Esophagus squamous epithelium (tissue), 5 donors: Measurements from ENCODE around the gene SLITRK4. TPM values are rescaled to one million over a fixed set of nuclear protein-coding genes. Genes with fewer than 3 reads are reported as not detected.
A peak's percentile ranks its signal among the peaks of the same experiment; 100 is the strongest.

Experiments used
- DNase-seq: peaks from one replicate; lab custom pipeline; 2025; lab: John Stamatoyannopoulos, UW
- H3K27ac ChIP-seq, 4 donors: fragments of 200-600 bp; sonication (generic); one replicate each; pipeline ENCODE4 v1.5.1; 2016 to 2019; ENCODE audit warnings: mild to moderate bottlenecking in 1 of 4
- H3K27me3 ChIP-seq, 4 donors: fragments of 200-600 bp; sonication (generic); 1 replicate in 3 of 4; 2 replicates in 1 of 4; pipeline versions ENCODE4 v1.5.1 to v1.6.0; 2017 to 2021; ENCODE audit warnings: antibody characterized with exemption in 1 of 4
- H3K36me3 ChIP-seq, 3 donors: fragments of 200-600 bp; sonication (generic); one replicate each; pipeline ENCODE4 v1.5.1; 2016 to 2019
- H3K4me1 ChIP-seq, 3 donors: fragments of 200-600 bp; sonication (generic); one replicate each; pipeline ENCODE4 v1.5.1; 2017 to 2019
- H3K4me3 ChIP-seq, 4 donors: fragments of 200-600 bp; sonication (generic); 1 replicate in 3 of 4; 2 replicates in 1 of 4; pipeline ENCODE4 v1.5.1; 2016 to 2019; ENCODE audit warnings: mild to moderate bottlenecking in 2 of 4, moderate library complexity in 1 of 4
- H3K9me3 ChIP-seq, 3 donors: fragments of 200-600 bp; sonication (generic); one replicate each; pipeline ENCODE4 v1.5.1; 2016 to 2019
- CTCF ChIP-seq, 6 experiments: fragments of 450-650 bp in 4 of 6; fragments of 200-600 bp in 2 of 6; sonication (generic) in 2 of 6; IDR thresholded peaks; one replicate each; pipeline ENCODE4 v1.5.1; 2016 to 2019; ENCODE audit warnings: antibody characterized with exemption in 6 of 6, mild to moderate bottlenecking in 4 of 6, moderate library complexity in 4 of 6
- POLR2A ChIP-seq, 4 donors: fragments of 450-650 bp; IDR thresholded peaks; one replicate each; pipeline ENCODE4 v1.6.1; 2017; ENCODE audit warnings: antibody characterized with exemption in 4 of 4, mild to moderate bottlenecking in 4 of 4, moderate library complexity in 3 of 4
- WGBS, 2 donors: methylation state at CpG; one replicate each; pipeline ENCODE4 v1.1.5; 2018; 5-methylcytosine and 5-hydroxymethylcytosine counted together
- intact Hi-C: fragments of 100-400 bp; cut with DNase I; formaldehyde crosslinking; loops from one replicate; pipeline ENCODE4 v1.15.0; 2022
- total RNA-seq, 4 donors: library from RNA; depleted of rRNA; stranded (reverse); fragments of >200 nt; gene quantifications; one replicate each; pipeline ENCODE4 v1.1.0, GENCODE V29; 2016
- donor health status: DM: yes; HTN: yes; CAD: no.

SLITRK4 gene
- total RNA-seq, 4 donors from 2014 or later: 0.40 to 2.8 (median 0.97) TPM

- Histone ChIP-seq H3K27ac (no peak overlapping the region), H3K36me3 (no peaks in the 10 kb centered on the region), H3K4me1 (no peaks in the 10 kb centered on the region), H3K4me3 (no peak overlapping the region), H3K27me3 (no peaks in the 10 kb centered on the region), H3K9me3 (no peaks in the 10 kb centered on the region)
- intact Hi-C loops: no loop called here
- no peak for TF ChIP-seq CTCF (IDR thresholded peaks at IDR 0.05)
- TF ChIP-seq POLR2A (IDR thresholded peaks at IDR 0.05): no peak
- no peak for DNase-seq
- WGBS, 2 donors: 51 to 63% methylated on average over 5 of the region's 5 CpGs
These were observed 27.9 kb upstream of the SLITRK4 start for GRCh38 chrX:143663755-143664154.

GRCh38 chrX:143661286-143661685, 25.4 kb upstream of the SLITRK4 start:
- Histone ChIP-seq H3K36me3 (no peaks in the 10 kb centered on the region), H3K4me3 (no peak overlapping the region), H3K4me1 (no peaks in the 10 kb centered on the region), H3K27ac (no peak overlapping the region), H3K27me3 (no peaks in the 10 kb centered on the region), H3K9me3 (no peaks in the 10 kb centered on the region)
- DNase-seq: no peak
- TF ChIP-seq POLR2A (IDR thresholded peaks at IDR 0.05): no peak
- TF ChIP-seq CTCF (IDR thresholded peaks at IDR 0.05): no peak
- intact Hi-C loops: no loop called here

GRCh38 chrX:143648705-143649104, 12.8 kb upstream of the SLITRK4 start:
- intact Hi-C loops: no loop called here
- Histone ChIP-seq H3K4me3 (no peak overlapping the region), H3K36me3 (no peaks in the 10 kb centered on the region), H3K27ac (no peak overlapping the region), H3K9me3 (no peaks in the 10 kb centered on the region), H3K4me1 (no peaks in the 10 kb centered on the region), H3K27me3 (no peaks in the 10 kb centered on the region)
- TF ChIP-seq CTCF (IDR thresholded peaks at IDR 0.05) (peak in 1 of 6 experiments; percentile 5), POLR2A (IDR thresholded peaks at IDR 0.05) (no peak)
- 18 to 22% methylated on average over 2 of the region's 2 CpGs for WGBS, 2 donors
- DNase-seq: no peak

DNA sequence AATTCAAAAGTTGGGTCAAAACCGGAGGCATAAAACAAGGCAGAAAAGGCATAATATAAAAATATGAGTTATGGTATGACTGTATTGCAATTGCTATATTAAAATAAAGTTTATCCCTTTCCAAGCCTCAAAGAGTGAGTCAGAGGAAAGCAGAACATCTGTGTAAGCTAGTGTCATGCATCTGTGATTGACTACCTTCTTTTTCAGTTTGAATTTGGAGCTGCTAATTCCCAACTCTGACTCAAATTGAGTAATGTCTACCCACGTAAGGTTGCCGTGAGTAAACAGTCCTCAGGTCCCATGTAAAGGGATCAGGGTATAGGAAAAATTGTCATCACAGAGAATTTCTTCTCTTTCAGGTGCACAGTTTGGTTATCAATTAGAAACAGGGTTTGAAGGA, 6.5 kb upstream of the SLITRK4 start:
- H3K4me3 ChIP-seq: no peak overlapping the region
- no peaks in the 10 kb centered on the region for H3K27me3 ChIP-seq
- no peaks in the 10 kb centered on the region for H3K4me1 ChIP-seq
- H3K9me3 ChIP-seq: no peaks in the 10 kb centered on the region
- no peaks in the 10 kb centered on the region for H3K36me3 ChIP-seq
- intact Hi-C loops: no loop called here
- TF ChIP-seq CTCF (IDR thresholded peaks at IDR 0.05) (no peak), POLR2A (IDR thresholded peaks at IDR 0.05) (no peak)
- H3K27ac ChIP-seq: no peak overlapping the region
- no peak for DNase-seq
- WGBS, 2 donors: 50 to 70% methylated on average over 1 to 3 of the region's 3 CpGs

- DNase-seq: no peak
- 23 to 28% methylated on average over 2 of the region's 2 CpGs for WGBS, 2 donors
These were observed 930 bp upstream of the SLITRK4 start for GRCh38 chrX:143636831-143637230.

More at GRCh38 chrX:143636831-143637230, 930 bp upstream of the SLITRK4 start:
- no peaks in the 10 kb centered on the region for H3K36me3 ChIP-seq
- H3K4me1 ChIP-seq: no peaks in the 10 kb centered on the region
- H3K27me3 ChIP-seq: peaks cover 0 to 37% (median 2%) of the 10 kb centered on the region in 4 donors
- H3K27ac ChIP-seq: no peak overlapping the region
- TF ChIP-seq POLR2A (IDR thresholded peaks at IDR 0.05) (no peak), CTCF (IDR thresholded peaks at IDR 0.05) (no peak)
- intact Hi-C loops: no loop called here
- no peak overlapping the region for H3K4me3 ChIP-seq
- H3K9me3 ChIP-seq: no peaks in the 10 kb centered on the region
